IMR-90 (cell line): ENCODE measurements around the gene RNF14.

Experiments used
- MAFK ChIP-seq: IDR thresholded peaks from 2 replicates; pipeline ENCODE4 v1.6.1; 2012; ENCODE audit warnings: low read depth, low read length, improper control_type of control experiment
- POLR2A ChIP-seq: IDR thresholded peaks from 2 replicates; pipeline ENCODE4 v1.6.1; 2012; ENCODE audit warnings: mild to moderate bottlenecking, low read depth, low read length
- TF ChIP-seq, protein P1 (sequence below): conservative IDR thresholded peaks from 2 replicates; pipeline ENCODE4 v1.5.1; 2012; ENCODE audit warnings: mild to moderate bottlenecking, low read depth, low read length, improper control_type of control experiment
- TF ChIP-seq, protein P2 (sequence below): fragments of 150-350 bp; IDR thresholded peaks from 2 replicates; pipeline ENCODE4 v1.6.1; 2016; ENCODE audit warnings: low read depth, mild to moderate bottlenecking, low read length, moderate library complexity, borderline replicate concordance

DNA sequence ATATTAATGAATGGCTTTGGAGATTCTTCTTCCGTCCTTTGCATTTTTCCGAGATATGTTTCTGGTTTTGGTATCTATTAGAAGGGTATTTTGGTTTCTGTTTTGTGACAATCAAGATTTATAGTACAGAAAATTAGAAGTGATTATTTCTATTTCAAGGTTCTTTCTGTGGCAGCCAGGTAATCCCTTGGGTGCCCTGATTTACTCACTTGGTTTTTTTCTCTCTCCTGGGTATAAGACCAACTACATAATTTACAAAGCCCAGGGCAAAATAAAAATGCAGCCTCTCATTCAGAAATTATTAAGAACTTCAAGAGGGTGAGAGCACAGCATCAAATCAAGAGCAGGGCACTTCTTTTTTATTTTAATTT lies 2.0 kb upstream of the RNF14 start:
- TF ChIP-seq, protein P1, sequence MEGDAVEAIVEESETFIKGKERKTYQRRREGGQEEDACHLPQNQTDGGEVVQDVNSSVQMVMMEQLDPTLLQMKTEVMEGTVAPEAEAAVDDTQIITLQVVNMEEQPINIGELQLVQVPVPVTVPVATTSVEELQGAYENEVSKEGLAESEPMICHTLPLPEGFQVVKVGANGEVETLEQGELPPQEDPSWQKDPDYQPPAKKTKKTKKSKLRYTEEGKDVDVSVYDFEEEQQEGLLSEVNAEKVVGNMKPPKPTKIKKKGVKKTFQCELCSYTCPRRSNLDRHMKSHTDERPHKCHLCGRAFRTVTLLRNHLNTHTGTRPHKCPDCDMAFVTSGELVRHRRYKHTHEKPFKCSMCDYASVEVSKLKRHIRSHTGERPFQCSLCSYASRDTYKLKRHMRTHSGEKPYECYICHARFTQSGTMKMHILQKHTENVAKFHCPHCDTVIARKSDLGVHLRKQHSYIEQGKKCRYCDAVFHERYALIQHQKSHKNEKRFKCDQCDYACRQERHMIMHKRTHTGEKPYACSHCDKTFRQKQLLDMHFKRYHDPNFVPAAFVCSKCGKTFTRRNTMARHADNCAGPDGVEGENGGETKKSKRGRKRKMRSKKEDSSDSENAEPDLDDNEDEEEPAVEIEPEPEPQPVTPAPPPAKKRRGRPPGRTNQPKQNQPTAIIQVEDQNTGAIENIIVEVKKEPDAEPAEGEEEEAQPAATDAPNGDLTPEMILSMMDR: no peak
- no peak for TF ChIP-seq POLR2A
- no peak for TF ChIP-seq MAFK
- TF ChIP-seq, protein P2, sequence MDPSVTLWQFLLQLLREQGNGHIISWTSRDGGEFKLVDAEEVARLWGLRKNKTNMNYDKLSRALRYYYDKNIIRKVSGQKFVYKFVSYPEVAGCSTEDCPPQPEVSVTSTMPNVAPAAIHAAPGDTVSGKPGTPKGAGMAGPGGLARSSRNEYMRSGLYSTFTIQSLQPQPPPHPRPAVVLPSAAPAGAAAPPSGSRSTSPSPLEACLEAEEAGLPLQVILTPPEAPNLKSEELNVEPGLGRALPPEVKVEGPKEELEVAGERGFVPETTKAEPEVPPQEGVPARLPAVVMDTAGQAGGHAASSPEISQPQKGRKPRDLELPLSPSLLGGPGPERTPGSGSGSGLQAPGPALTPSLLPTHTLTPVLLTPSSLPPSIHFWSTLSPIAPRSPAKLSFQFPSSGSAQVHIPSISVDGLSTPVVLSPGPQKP: no peak
